Uterus (tissue), 2 donors: ENCODE data around the gene CDK12.

Experiments used
- POLR2A ChIP-seq, 2 donors: fragments of 450-650 bp; IDR thresholded peaks; one replicate each; pipeline ENCODE4 v1.6.1; 2016; ENCODE audit warnings: antibody characterized with exemption in 2 of 2, mild to moderate bottlenecking in 1 of 2, moderate library complexity in 1 of 2
- TF ChIP-seq, protein P1 (sequence below), 4 experiments: fragments of 200-600 bp in 2 of 4; fragments of 450-650 bp in 2 of 4; sonication (generic) in 2 of 4; IDR thresholded peaks; one replicate each; pipeline ENCODE4 v1.5.1; 2016 to 2019; ENCODE audit warnings: antibody characterized with exemption in 4 of 4, mild to moderate bottlenecking in 2 of 4, moderate library complexity in 1 of 4

DNA sequence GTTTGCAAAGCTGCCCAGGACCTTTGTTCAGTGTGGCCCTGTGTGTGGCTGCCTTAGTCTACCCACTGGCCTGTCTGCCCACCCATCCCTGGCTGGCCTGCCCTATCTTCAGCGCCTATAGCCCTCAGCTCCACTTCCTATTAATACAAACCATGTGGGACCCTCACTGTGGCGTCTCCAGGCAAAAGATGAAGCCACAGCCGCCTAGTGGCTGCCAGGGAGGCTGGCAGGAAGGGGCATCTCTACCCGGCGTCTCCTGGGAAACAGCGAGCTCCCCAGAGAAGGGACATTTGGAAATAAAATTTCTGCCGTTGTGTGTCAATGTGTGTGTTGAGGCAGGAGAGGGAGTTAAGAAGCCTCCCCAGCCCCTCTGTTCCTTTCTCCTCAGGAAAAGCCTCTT is 114.9 kb downstream of the CDK12 start:
- no peak for TF ChIP-seq POLR2A (IDR thresholded peaks at IDR 0.05)
- TF ChIP-seq, protein P1, sequence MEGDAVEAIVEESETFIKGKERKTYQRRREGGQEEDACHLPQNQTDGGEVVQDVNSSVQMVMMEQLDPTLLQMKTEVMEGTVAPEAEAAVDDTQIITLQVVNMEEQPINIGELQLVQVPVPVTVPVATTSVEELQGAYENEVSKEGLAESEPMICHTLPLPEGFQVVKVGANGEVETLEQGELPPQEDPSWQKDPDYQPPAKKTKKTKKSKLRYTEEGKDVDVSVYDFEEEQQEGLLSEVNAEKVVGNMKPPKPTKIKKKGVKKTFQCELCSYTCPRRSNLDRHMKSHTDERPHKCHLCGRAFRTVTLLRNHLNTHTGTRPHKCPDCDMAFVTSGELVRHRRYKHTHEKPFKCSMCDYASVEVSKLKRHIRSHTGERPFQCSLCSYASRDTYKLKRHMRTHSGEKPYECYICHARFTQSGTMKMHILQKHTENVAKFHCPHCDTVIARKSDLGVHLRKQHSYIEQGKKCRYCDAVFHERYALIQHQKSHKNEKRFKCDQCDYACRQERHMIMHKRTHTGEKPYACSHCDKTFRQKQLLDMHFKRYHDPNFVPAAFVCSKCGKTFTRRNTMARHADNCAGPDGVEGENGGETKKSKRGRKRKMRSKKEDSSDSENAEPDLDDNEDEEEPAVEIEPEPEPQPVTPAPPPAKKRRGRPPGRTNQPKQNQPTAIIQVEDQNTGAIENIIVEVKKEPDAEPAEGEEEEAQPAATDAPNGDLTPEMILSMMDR (IDR thresholded peaks at IDR 0.05) = no peak
